SK-N-SH (cell line): Measurements from ENCODE around the gene TBX4. TPM values are rescaled to one million over a fixed set of nuclear protein-coding genes. Genes with fewer than 3 reads are reported as not detected.
"Not testable (repeated sequence)": the region's sequence is repeated elsewhere in the genome, so short reads cannot be mapped to it uniquely, and the experiment has no call there.

ENCODE experiments used
- CTCF ChIA-PET: fragments of 300-600, 350-600 bp; formaldehyde crosslinking; extraction: SDS; loops from one replicate; lab custom pipeline; 2021; lab: Yijun Ruan, JAX
- POLR2A ChIA-PET: fragments of 350-600 bp; sonication (Branson Sonifier 250); formaldehyde crosslinking; extraction: SDS; loops from one replicate; lab custom pipeline; 2020; ENCODE audit warnings: antibody characterized with exemption, inconsistent platforms; lab: Yijun Ruan, JAX
- DNase-seq: peaks from one replicate; pipeline ENCODE4 v3.0.0; 2012
- H2AFZ ChIP-seq: fragments of 200-600 bp; sonication (generic); 2 replicates; pipeline ENCODE4 v1.8.1; 2016; ENCODE audit warnings: antibody characterized with exemption, mild to moderate bottlenecking, low read depth
- H3F3A ChIP-seq: fragments of 200-600 bp; sonication (generic); replicated peaks from 2 replicates; pipeline ENCODE3; 2016; ENCODE audit warnings: antibody characterized with exemption, mild to moderate bottlenecking; ENCODE audit not compliant: insufficient read depth
- H3K27ac ChIP-seq, 2 experiments: fragments of 200-500 bp in 1 of 2; fragments of 200-600 bp in 1 of 2; sonication (Bioruptor generic) in 1 of 2; sonication (generic), shearing (Covaris generic) in 1 of 2; 2 replicates each; pipeline versions ENCODE4 v1.5.1 to v1.6.1; 2014 to 2016; ENCODE audit warnings: low read depth in 2 of 2, inconsistent platforms in 1 of 2, low read length in 1 of 2, mild to moderate bottlenecking in 1 of 2, mixed read lengths in 1 of 2
- H3K27me3 ChIP-seq: fragments of 200-600 bp; sonication (generic), shearing (Covaris generic); 2 replicates; pipeline ENCODE4 v1.6.1; 2016; ENCODE audit warnings: mixed run types; ENCODE audit not compliant: insufficient read depth
- H3K36me3 ChIP-seq, 2 experiments: fragments of 200-500 bp in 1 of 2; fragments of 200-600 bp in 1 of 2; sonication (Bioruptor generic) in 1 of 2; sonication (generic) in 1 of 2; replicated peaks in 1 of 2; 2 replicates each; pipeline versions ENCODE3 to v1.5.1; 2014 to 2016; ENCODE audit warnings: low read length in 1 of 2, mild to moderate bottlenecking in 1 of 2; ENCODE audit not compliant: insufficient read depth in 2 of 2, control insufficient read depth in 1 of 2
- H3K4me1 ChIP-seq, 2 experiments: fragments of 200-500 bp in 1 of 2; fragments of 200-600 bp in 1 of 2; sonication (Bioruptor generic) in 1 of 2; sonication (generic), shearing (Covaris generic) in 1 of 2; 2 replicates each; pipeline versions ENCODE4 v1.5.1 to v1.6.1; 2014 to 2016; ENCODE audit warnings: low read depth in 1 of 2, low read length in 1 of 2, mixed run types in 1 of 2; ENCODE audit not compliant: insufficient read depth in 2 of 2, control insufficient read depth in 1 of 2
- H3K4me2 ChIP-seq: fragments of 200-600 bp; sonication (generic), shearing (Covaris generic); 2 replicates; pipeline ENCODE4 v1.6.1; 2017; ENCODE audit warnings: mixed run types
- H3K4me3 ChIP-seq, 2 experiments: fragments of 200-500 bp in 1 of 2; fragments of 200-600 bp in 1 of 2; sonication (Bioruptor generic) in 1 of 2; sonication (generic), shearing (Covaris generic) in 1 of 2; 2 replicates each; pipeline versions ENCODE4 v1.5.1 to v1.8.1; 2014 to 2016; ENCODE audit warnings: low read depth in 2 of 2, inconsistent platforms in 1 of 2, low read length in 1 of 2, mild to moderate bottlenecking in 1 of 2, mixed read lengths in 1 of 2, moderate library complexity in 1 of 2
- H3K79me2 ChIP-seq: fragments of 200-600 bp; sonication (generic); 2 replicates; pipeline ENCODE4 v1.8.1; 2017; ENCODE audit warnings: mild to moderate bottlenecking; ENCODE audit not compliant: insufficient read depth
- H3K9ac ChIP-seq: fragments of 200-600 bp; sonication (generic); 2 replicates; pipeline ENCODE4 v1.6.1; 2017; ENCODE audit warnings: mixed run types
- H3K9me2 ChIP-seq: fragments of 200-600 bp; sonication (generic); 2 replicates; pipeline ENCODE4 v1.6.1; 2017; ENCODE audit warnings: mixed run types
- H3K9me3 ChIP-seq: fragments of 200-600 bp; sonication (generic); 2 replicates; pipeline ENCODE4 v1.6.1; 2017; ENCODE audit warnings: mixed run types, mild to moderate bottlenecking, moderate library complexity
- H4K20me1 ChIP-seq: fragments of 200-600 bp; sonication (generic); 2 replicates; pipeline ENCODE4 v1.6.1; 2017; ENCODE audit warnings: mild to moderate bottlenecking, mixed run types; ENCODE audit not compliant: insufficient read depth
- CHD2 ChIP-seq: fragments of 150-350 bp; IDR thresholded peaks from 2 replicates; pipeline ENCODE4 v1.6.1; 2018; ENCODE audit warnings: low read length; ENCODE audit not compliant: partially characterized antibody
- ELF1 ChIP-seq: IDR thresholded peaks from 2 replicates; pipeline ENCODE4 v1.4.0; 2012
- EZH2phosphoT487 ChIP-seq: fragments of 200-600 bp; sonication (generic); IDR thresholded peaks from 2 replicates; pipeline ENCODE4 v1.6.1; 2017; ENCODE audit warnings: low read depth, mixed run types, mild to moderate bottlenecking, antibody characterized with exemption, moderate library complexity, borderline replicate concordance
- GABPA ChIP-seq: IDR thresholded peaks from 2 replicates; pipeline ENCODE4 v1.4.0; 2012; ENCODE audit warnings: low read depth, mild to moderate bottlenecking
- MAX ChIP-seq: IDR thresholded peaks from 2 replicates; pipeline ENCODE4 v1.4.0; 2012; ENCODE audit warnings: low read depth
- MEF2A ChIP-seq: IDR thresholded peaks from 2 replicates; pipeline ENCODE4 v1.4.0; 2012; ENCODE audit warnings: low read depth, borderline replicate concordance
- RAD21 ChIP-seq: IDR thresholded peaks from 2 replicates; pipeline ENCODE4 v1.6.1; 2012; ENCODE audit warnings: mild to moderate bottlenecking, low read length
- RCOR1 ChIP-seq: fragments of 150-350 bp; IDR thresholded peaks from 2 replicates; pipeline ENCODE4 v1.6.1; 2017; ENCODE audit warnings: antibody characterized with exemption, low read length
- REST ChIP-seq: IDR thresholded peaks from 2 replicates; pipeline ENCODE4 v1.6.1; 2012; ENCODE audit warnings: mild to moderate bottlenecking, low read depth, low read length, moderate library complexity
- SIN3A ChIP-seq: IDR thresholded peaks from 2 replicates; pipeline ENCODE4 v1.6.1; 2012; ENCODE audit warnings: low read depth, mild to moderate bottlenecking, low read length, moderate library complexity, borderline replicate concordance
- TEAD4 ChIP-seq: IDR thresholded peaks from 2 replicates; pipeline ENCODE4 v1.4.0; 2012; ENCODE audit warnings: mild to moderate bottlenecking, borderline replicate concordance; ENCODE audit not compliant: insufficient read depth
- YY1 ChIP-seq: IDR thresholded peaks from 2 replicates; pipeline ENCODE4 v1.4.0; 2012; ENCODE audit warnings: low read depth, mild to moderate bottlenecking
- WGBS: methylation state at CpG from one replicate; pipeline ENCODE4 v1.1.6; 2017; ENCODE audit warnings: low lambda C conversion rate; 5-methylcytosine and 5-hydroxymethylcytosine counted together
- polyA plus RNA-seq, 3 experiments: library from polyadenylated mRNA; depleted of rRNA; stranded (reverse); fragments of >200 nt; gene quantifications; 2 replicates each; pipeline ENCODE4 v1.2.3, GENCODE V29; 2012

Gene TBX4
- polyA plus RNA-seq, 1 of the 3 experiments (the other 2 are of a cell fraction), result 0.02 TPM

GRCh38 chr17:61524319-61524718 lies 72.1 kb downstream of the TBX4 start:
- POLR2A ChIA-PET, result no interaction called here
- CTCF ChIA-PET, result interaction anchor here (1.1 to 1.7 kb wide), 5 partner anchors 26 to 312 kb away, joined by 3 to 9 read pairs (median 4); no protein-coding TSS in a partner anchor

GRCh38 chr17:61527441-61527840 lies 75.2 kb downstream of the TBX4 start:
- H3K4me1 ChIP-seq, H3K79me2 ChIP-seq, H3K4me2 ChIP-seq, H3K27me3 ChIP-seq, H3F3A ChIP-seq, H3K4me3 ChIP-seq, H3K9me2 ChIP-seq, H3K9ac ChIP-seq, H4K20me1 ChIP-seq, H3K9me3 ChIP-seq, DNase-seq, H3K27ac ChIP-seq, H2AFZ ChIP-seq, H3K36me3 ChIP-seq, POLR2A ChIA-PET: not testable (repeated sequence)
- WGBS, result 59% methylated on average over 2 of the region's 2 CpGs
- CTCF ChIA-PET, result interaction anchor here (1.0 to 2.0 kb wide), 2 partner anchors 24 to 110 kb away, joined by 3 to 5 read pairs; no protein-coding TSS in a partner anchor

More at GRCh38 chr17:61524319-61524718, 72.1 kb downstream of the TBX4 start:
- Histone ChIP-seq H3K4me3 (no peak overlapping the region), H3K4me1 (no peaks in the 10 kb centered on the region), H3K9me3 (no peaks in the 10 kb centered on the region), H3K27ac (no peak overlapping the region), H4K20me1 (no peaks in the 10 kb centered on the region), H3K9me2 (no peaks in the 10 kb centered on the region), H2AFZ (no peak overlapping the region), H3K4me2 (no peak overlapping the region), H3K27me3 (no peaks in the 10 kb centered on the region; the same call in 1 of the 2 replicates), H3K36me3 (no peaks in the 10 kb centered on the region), H3K79me2 (no peaks in the 10 kb centered on the region), H3F3A (no peaks in the 10 kb centered on the region), H3K9ac (no peak overlapping the region)
- no peak for DNase-seq
- TF ChIP-seq ELF1, result no peak
- no peak for TF ChIP-seq YY1
- TF ChIP-seq TEAD4, result no peak
- TF ChIP-seq SIN3A, result no peak
- TF ChIP-seq MEF2A, result no peak
- no peak for TF ChIP-seq REST
- TF ChIP-seq CHD2, result no peak
- no peak for TF ChIP-seq RCOR1
- TF ChIP-seq GABPA, result no peak
- no peak for TF ChIP-seq MAX
- no peak for TF ChIP-seq EZH2phosphoT487
- no peak for TF ChIP-seq RAD21
- 63% methylated on average over 3 of the region's 3 CpGs for WGBS
